Psoas muscle (tissue), 8 donors: Measurements from ENCODE around the gene ZNF528. TPM values are rescaled to one million over a fixed set of nuclear protein-coding genes. Genes with fewer than 3 reads are reported as not detected.
A peak's percentile ranks its signal among the peaks of the same experiment; 100 is the strongest.

Source experiments
- ATAC-seq, 4 donors: fragments of 200-7000 bp; cut with Tn5 transposase; one replicate each; pipeline ENCODE4 v1.9.1; 2020; ENCODE audit warnings: moderate library complexity in 3 of 4, mild to moderate bottlenecking in 2 of 4
- DNase-seq, 2 donors: peaks; one replicate each; pipeline ENCODE4 v3.0.0-alpha.2; 2020
- H3K27ac ChIP-seq: fragments of 200-600 bp; one replicate; pipeline ENCODE4 v1.8.0; 2022
- H3K27me3 ChIP-seq, 3 donors: fragments of 200-600 bp in 1 of 3; one replicate each; pipeline versions ENCODE4 v1.6.1 to v1.8.0; 2013 to 2022; ENCODE audit warnings: low read length in 2 of 3, mild to moderate bottlenecking in 2 of 3, moderate library complexity in 1 of 3; ENCODE audit not compliant: insufficient read depth in 3 of 3
- H3K36me3 ChIP-seq, 2 donors: fragments of 200-600 bp in 1 of 2; one replicate each; pipeline versions ENCODE4 v1.6.1 to v1.8.0; 2013 to 2022; ENCODE audit warnings: low read depth in 1 of 2, mild to moderate bottlenecking in 1 of 2, moderate library complexity in 1 of 2; ENCODE audit not compliant: insufficient read depth in 1 of 2
- H3K4me1 ChIP-seq: fragments of 200-600 bp; one replicate; pipeline ENCODE4 v1.8.0; 2022
- H3K4me3 ChIP-seq: fragments of 200-600 bp; one replicate; pipeline ENCODE4 v1.8.0; 2022; ENCODE audit warnings: mild to moderate bottlenecking
- H3K9me3 ChIP-seq: fragments of 200-600 bp; one replicate; pipeline ENCODE4 v1.8.0; 2022
- CTCF ChIP-seq: fragments of 200-600 bp; IDR thresholded peaks from one replicate; pipeline ENCODE4 v1.8.0; 2022; ENCODE audit warnings: antibody characterized with exemption
- WGBS, 3 donors: extraction: QIAGEN DNeasy Blood & Tissue Kit; methylation state at CpG; one replicate each; pipeline versions ENCODE4 v1.1.6 to v1.1.7; 2013; 5-methylcytosine and 5-hydroxymethylcytosine counted together
- intact Hi-C, 2 donors: fragments of 100-400 bp; cut with DNase I; formaldehyde crosslinking; loops; one replicate each; pipeline versions ENCODE4 v1.11.0 to v1.14.2; 2022
- polyA plus RNA-seq, 3 donors: library from polyadenylated mRNA; stranded (reverse); fragments of 200-250 nt; gene quantifications; one replicate each; pipeline ENCODE4 v1.2.3, GENCODE V29; 2013
- total RNA-seq, 4 donors: library from RNA; stranded (reverse); fragmentation: NEBNext Ultra II Directional in 2 of 4; extraction: Animal tissue kit (Norgen Biotek cat#: 25700) in 2 of 4; gene quantifications; one replicate each; pipeline versions ENCODE4 v1.2.1 to v1.2.4, GENCODE V29; 2021 to 2023
- donor health status: healthy with polysubstance abuse.
- donor health status: DM: no; HTN: no; CAD: no; lungs with moderate emphysema.
- donor health status: Bipolar disorder and iron deficiency.
- donor health status: healthy.
- donor health status: DM: yes; HTN: yes; CAD: no.
- donor health status: DM: no; HTN: no; CAD: no.
- donor health status: DM: no; HTN: no; CAD: no.
- donor health status: DM: yes; HTN: yes; CAD: no.

ZNF528 gene
- total and polyA plus RNA-seq, 7 donors: 3.0 to 18.3 (median 5.9) TPM

GRCh38 chr19:52370341-52370710, 27.3 kb upstream of the ZNF528 start:
- Histone ChIP-seq H3K9me3 (peaks cover 33% of the 10 kb centered on the region), H3K4me3 (peak overlapping the region; percentile 86), H3K36me3 (peaks cover 9 to 36% of the 10 kb centered on the region in 2 donors), H3K27ac (peak overlapping the region; percentile 95), H3K4me1 (peaks cover 3% of the 10 kb centered on the region), H3K27me3 (no peaks in the 10 kb centered on the region)
- ATAC-seq (no peak), DNase-seq (no peak)
- 27 to 39% (median 35%) methylated on average over 7 of the region's 7 CpGs for WGBS, 3 donors
- TF ChIP-seq CTCF: no peak
- intact Hi-C loops: no loop called here

GRCh38 chr19:52391135-52391534, 6.5 kb upstream of the ZNF528 start:
- no peaks in the 10 kb centered on the region for H3K27me3 ChIP-seq
- no peak for DNase-seq
- peaks cover 38% of the 10 kb centered on the region for H3K9me3 ChIP-seq
- no peaks in the 10 kb centered on the region for H3K4me1 ChIP-seq
- peaks cover 5 to 11% of the 10 kb centered on the region in 2 donors for H3K36me3 ChIP-seq
- no peak overlapping the region for H3K27ac ChIP-seq
- no peak for ATAC-seq
- intact Hi-C loops: no loop called here
- TF ChIP-seq CTCF: no peak
- 48 to 53% (median 50%) methylated on average over 1 of the region's 1 CpG for WGBS, 3 donors
- H3K4me3 ChIP-seq: no peak overlapping the region

GRCh38 chr19:52398081-52398441, 412 bp downstream of the ZNF528 start:
- H3K4me3 ChIP-seq: peak overlapping the region; percentile 82
- intact Hi-C loops: no loop called here
- H3K36me3 ChIP-seq: peaks cover 16 to 53% of the 10 kb centered on the region in 2 donors
- H3K27ac ChIP-seq: peak overlapping the region; percentile 67
- H3K9me3 ChIP-seq: peaks cover 4% of the 10 kb centered on the region
- WGBS, 3 donors: 0 to 3% (median 3%) methylated on average over 14 of the region's 14 CpGs
- TF ChIP-seq CTCF: no peak
- peak; percentile 10 to 65 (median 37) for ATAC-seq
- H3K4me1 ChIP-seq: peaks cover 6% of the 10 kb centered on the region
- DNase-seq: peak; percentile 8 to 50
- H3K27me3 ChIP-seq: no peaks in the 10 kb centered on the region

- H3K4me3 ChIP-seq: no peak overlapping the region
- intact Hi-C loops: no loop called here
- H3K4me1 ChIP-seq: no peaks in the 10 kb centered on the region
- ATAC-seq: no peak
- H3K36me3 ChIP-seq: peaks cover 41 to 76% of the 10 kb centered on the region in 2 donors
- no peaks in the 10 kb centered on the region for H3K27me3 ChIP-seq
- no peak for TF ChIP-seq CTCF
- 91 to 99% (median 99%) methylated on average over 6 of the region's 6 CpGs for WGBS, 3 donors
- no peak overlapping the region for H3K27ac ChIP-seq
- H3K9me3 ChIP-seq: peaks cover 63% of the 10 kb centered on the region
- no peak for DNase-seq
These were observed 12.6 kb downstream of the ZNF528 start for GRCh38 chr19:52410276-52410675.

- ATAC-seq: no peak
- 96 to 98% (median 97%) methylated on average over 5 of the region's 5 CpGs for WGBS, 3 donors
- Histone ChIP-seq H3K27me3 (no peaks in the 10 kb centered on the region), H3K9me3 (peaks cover 94% of the 10 kb centered on the region), H3K27ac (no peak overlapping the region), H3K4me3 (no peak overlapping the region), H3K4me1 (no peaks in the 10 kb centered on the region), H3K36me3 (peaks cover 16 to 21% of the 10 kb centered on the region in 2 donors)
- no peak for TF ChIP-seq CTCF
- intact Hi-C loops: no loop called here
- no peak for DNase-seq
These were observed 18.1 kb downstream of the ZNF528 start for GRCh38 chr19:52415711-52416110.
